Esophagus muscularis mucosa (tissue), 4 donors: ENCODE data around the gene RABAC1. TPM values are rescaled to one million over a fixed set of nuclear protein-coding genes. Genes with fewer than 3 reads are reported as not detected.

Experiments used
- DNase-seq: peaks from one replicate; pipeline ENCODE4 v3.0.0-alpha.2; 2017; ENCODE audit errors: extremely low spot score
- H3K27ac ChIP-seq, 4 donors: fragments of 200-600 bp; sonication (generic); replicated peaks in 1 of 4; 1 replicate in 3 of 4; 2 replicates in 1 of 4; pipeline ENCODE4 v1.5.1; 2016 to 2019; ENCODE audit warnings: mild to moderate bottlenecking in 1 of 4
- H3K27me3 ChIP-seq, 4 donors: fragments of 200-600 bp; sonication (generic); one replicate each; pipeline versions ENCODE4 v1.5.1 to v1.6.0; 2016 to 2019
- H3K36me3 ChIP-seq, 4 donors: fragments of 200-600 bp; sonication (generic); one replicate each; pipeline ENCODE4 v1.5.1; 2016 to 2019
- H3K4me1 ChIP-seq, 4 donors: fragments of 200-600 bp; sonication (generic); one replicate each; pipeline ENCODE4 v1.5.1; 2016 to 2019
- H3K4me3 ChIP-seq, 4 donors: fragments of 200-600 bp; sonication (generic); 1 replicate in 2 of 4; 2 replicates in 2 of 4; pipeline ENCODE4 v1.5.1; 2016 to 2019; ENCODE audit warnings: mild to moderate bottlenecking in 4 of 4, moderate library complexity in 1 of 4
- H3K9me3 ChIP-seq, 4 donors: fragments of 200-600 bp; sonication (generic); 1 replicate in 3 of 4; 2 replicates in 1 of 4; pipeline ENCODE4 v1.5.1; 2016 to 2019
- CTCF ChIP-seq, 3 experiments: fragments of 200-600 bp in 2 of 3; fragments of 450-650 bp in 1 of 3; sonication (generic) in 2 of 3; IDR thresholded peaks; one replicate each; pipeline ENCODE4 v1.5.1; 2017 to 2019; ENCODE audit warnings: antibody characterized with exemption in 3 of 3, mild to moderate bottlenecking in 2 of 3, moderate library complexity in 1 of 3
- EP300 ChIP-seq: sonication (generic); formaldehyde crosslinking; IDR thresholded peaks from one replicate; pipeline ENCODE4 v1.6.1; 2017; ENCODE audit warnings: antibody characterized with exemption
- POLR2A ChIP-seq: fragments of 450-650 bp; IDR thresholded peaks from one replicate; pipeline ENCODE4 v1.6.1; 2017; ENCODE audit warnings: antibody characterized with exemption, moderate library complexity, mild to moderate bottlenecking, low read depth
- POLR2AphosphoS5 ChIP-seq, 2 donors: sonication (generic); formaldehyde crosslinking; IDR thresholded peaks; one replicate each; pipeline ENCODE4 v1.6.1; 2017; ENCODE audit warnings: antibody characterized with exemption in 2 of 2
- WGBS: methylation state at CpG from one replicate; pipeline ENCODE4 v1.1.5; 2018; 5-methylcytosine and 5-hydroxymethylcytosine counted together
- intact Hi-C: fragments of 100-400 bp; cut with DNase I; formaldehyde crosslinking; loops from one replicate; pipeline ENCODE4 v1.15.1; 2023
- total RNA-seq, 4 donors: library from RNA; depleted of rRNA; stranded (reverse); fragments of >200 nt; gene quantifications; one replicate each; pipeline versions ENCODE4 v1.1.0 to v1.2.1, GENCODE V29; 2016

The RABAC1 gene
- total RNA-seq, 4 donors from 2014 or later: 142 to 250 (median 201) TPM

- Histone ChIP-seq H3K36me3 (no peaks in the 10 kb centered on the region), H3K27me3 (peaks cover 0 to 100% (median 63%) of the 10 kb centered on the region in 4 donors), H3K4me1 (peaks cover 0 to 3% (median 0%) of the 10 kb centered on the region in 4 donors), H3K9me3 (no peaks in the 10 kb centered on the region), H3K4me3 (no peak overlapping the region), H3K27ac (no peak overlapping the region)
- intact Hi-C loops: no loop called here
- 21% methylated on average over 22 of the region's 22 CpGs for WGBS
- TF ChIP-seq POLR2AphosphoS5 (IDR thresholded peaks at IDR 0.05) (no peak), CTCF (IDR thresholded peaks at IDR 0.05) (no peak), EP300 (no peak), POLR2A (no peak)
- no peak for DNase-seq
These were observed 37.2 kb downstream of the RABAC1 start for GRCh38 chr19:41921577-41922576.

- peaks cover 0 to 100% (median 61%) of the 10 kb centered on the region in 4 donors for H3K27me3 ChIP-seq
- no peak overlapping the region for H3K4me3 ChIP-seq
- peaks cover 0 to 3% (median under 1%) of the 10 kb centered on the region in 4 donors for H3K4me1 ChIP-seq
- TF ChIP-seq CTCF (IDR thresholded peaks at IDR 0.05) (no peak), EP300 (no peak), POLR2A (no peak), POLR2AphosphoS5 (IDR thresholded peaks at IDR 0.05) (no peak)
- no peaks in the 10 kb centered on the region for H3K9me3 ChIP-seq
- H3K27ac ChIP-seq: no peak overlapping the region
- intact Hi-C loops: no loop called here
- DNase-seq: no peak
- 13% methylated on average over 15 of the region's 26 CpGs for WGBS
- no peaks in the 10 kb centered on the region for H3K36me3 ChIP-seq
These were observed 38.1 kb downstream of the RABAC1 start for GRCh38 chr19:41920882-41921576.

GRCh38 chr19:41919948-41920712 lies 39.0 kb downstream of the RABAC1 start:
- no peak overlapping the region for H3K4me3 ChIP-seq
- H3K27ac ChIP-seq: no peak overlapping the region
- intact Hi-C loops: no loop called here
- TF ChIP-seq POLR2A (no peak), POLR2AphosphoS5 (IDR thresholded peaks at IDR 0.05) (no peak), EP300 (no peak), CTCF (IDR thresholded peaks at IDR 0.05) (no peak)
- no peaks in the 10 kb centered on the region for H3K9me3 ChIP-seq
- H3K4me1 ChIP-seq: peaks cover 0 to 9% (median 7%) of the 10 kb centered on the region in 4 donors
- no peak for DNase-seq
- 78% methylated on average over 24 of the region's 33 CpGs for WGBS
- H3K36me3 ChIP-seq: no peaks in the 10 kb centered on the region
- H3K27me3 ChIP-seq: peaks cover 0 to 100% (median 65%) of the 10 kb centered on the region in 4 donors

- Histone ChIP-seq H3K4me1 (peaks cover 0 to 13% (median 10%) of the 10 kb centered on the region in 4 donors), H3K4me3 (no peak overlapping the region), H3K27me3 (peaks cover 1 to 98% (median 64%) of the 10 kb centered on the region in 4 donors), H3K36me3 (no peaks in the 10 kb centered on the region), H3K9me3 (no peaks in the 10 kb centered on the region), H3K27ac (no peak overlapping the region)
- WGBS: 90% methylated on average over 5 of the region's 5 CpGs
- TF ChIP-seq POLR2A (no peak), POLR2AphosphoS5 (IDR thresholded peaks at IDR 0.05) (no peak)
- intact Hi-C loops: no loop called here
- DNase-seq: no peak
These were observed 40.4 kb downstream of the RABAC1 start for GRCh38 chr19:41918653-41919244.
